GM12878 (cell line): ENCODE measurements around the gene AIFM3.

Experiments used
- HCFC1 ChIP-seq: fragments of 150-350 bp; IDR thresholded peaks from 2 replicates; pipeline ENCODE4 v1.6.1; 2014; ENCODE audit warnings: low read length
- IRF4 ChIP-seq: IDR thresholded peaks from 2 replicates; pipeline ENCODE4 v1.6.1; 2011; ENCODE audit warnings: low read depth, low read length
- RFX5 ChIP-seq: IDR thresholded peaks from 2 replicates; pipeline ENCODE4 v1.6.1; 2011; ENCODE audit warnings: low read depth, low read length, improper control_type of control experiment
- SP1 ChIP-seq: IDR thresholded peaks from one replicate; pipeline ENCODE4 v1.6.1; 2011; ENCODE audit warnings: low read depth, low read length
- TF ChIP-seq, protein P1 (sequence below): IDR thresholded peaks from 2 replicates; pipeline ENCODE4 v1.6.1; 2011; ENCODE audit warnings: low read depth, low read length, improper control_type of control experiment, borderline replicate concordance

DNA sequence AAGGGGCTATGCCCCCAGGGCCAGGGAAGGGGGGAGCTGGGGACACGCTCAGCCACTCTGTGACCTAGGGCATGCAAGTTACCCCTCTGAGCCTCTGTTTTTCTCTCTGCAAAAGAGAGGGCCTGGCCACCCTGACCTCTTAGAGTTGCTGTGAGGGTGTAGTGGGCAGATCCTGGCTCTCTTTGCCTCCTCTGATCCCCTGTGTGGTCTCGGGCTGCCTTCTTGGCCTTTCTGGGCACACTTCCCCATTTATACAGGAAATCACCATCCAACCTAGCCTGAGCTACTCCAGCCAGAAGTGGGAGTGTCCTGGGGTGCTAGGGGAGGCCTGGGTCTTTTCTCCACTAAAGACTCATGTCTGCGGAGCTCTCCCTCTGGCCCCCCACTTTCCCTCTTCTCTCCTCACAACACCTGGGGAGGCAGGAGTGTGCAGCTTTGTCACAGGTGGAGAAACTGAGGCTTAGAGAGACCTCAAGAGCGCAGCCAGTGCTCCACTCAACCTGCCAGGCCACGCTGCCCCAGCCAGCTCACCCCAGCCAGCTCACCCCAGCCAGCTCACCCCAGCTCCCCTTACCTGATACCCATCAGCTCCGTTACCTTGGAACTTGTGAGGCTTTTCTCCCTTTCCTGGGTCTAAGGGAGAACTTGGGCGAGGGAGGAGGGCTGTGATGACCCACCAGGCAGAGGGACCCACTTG, 1.4 kb downstream of the AIFM3 start:
- TF ChIP-seq IRF4 = no peak
- TF ChIP-seq RFX5 = no peak
- no peak for TF ChIP-seq SP1
- no peak for TF ChIP-seq HCFC1
- TF ChIP-seq, protein P1, sequence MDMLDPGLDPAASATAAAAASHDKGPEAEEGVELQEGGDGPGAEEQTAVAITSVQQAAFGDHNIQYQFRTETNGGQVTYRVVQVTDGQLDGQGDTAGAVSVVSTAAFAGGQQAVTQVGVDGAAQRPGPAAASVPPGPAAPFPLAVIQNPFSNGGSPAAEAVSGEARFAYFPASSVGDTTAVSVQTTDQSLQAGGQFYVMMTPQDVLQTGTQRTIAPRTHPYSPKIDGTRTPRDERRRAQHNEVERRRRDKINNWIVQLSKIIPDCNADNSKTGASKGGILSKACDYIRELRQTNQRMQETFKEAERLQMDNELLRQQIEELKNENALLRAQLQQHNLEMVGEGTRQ = no peak
